ENCODE results near the gene GNB1L. TPM values are rescaled to one million over a fixed set of nuclear protein-coding genes. Genes with fewer than 3 reads are reported as not detected.

Gene GNB1L
- polyA plus RNA-seq, 3 donors, result 3.4 to 6.0 (median 4.8) TPM

GRCh38 chr22:19885841-19886592 lies 31.3 kb upstream of the GNB1L start:
- intact Hi-C loops (cut with micrococcal nuclease), result loop anchor here (2.0 to 5.0 kb wide), 2 partner anchors 31 to 34 kb away; partner anchors contain the start of genes GNB1L (in 2 of the 2) and RTL10 (in 2 of the 2)
- no peaks in the 10 kb centered on the region for H3K9me3 ChIP-seq (replicated peaks in 1 of 2; ENCODE audit: control insufficient read depth in 1 of 2, insufficient read depth in 1 of 2, low read length in 2 of 2)
- H3K36me3 ChIP-seq (replicated peaks in 1 of 2; ENCODE audit: control insufficient read depth in 1 of 2, insufficient read depth in 2 of 2, low read length in 2 of 2), result peaks cover 14 to 20% of the 10 kb centered on the region in 2 donors
- H3K27ac Mint-ChIP-seq, result peak overlapping the region; percentile 82 to 97 (median 94)
- H3K9me3 Mint-ChIP-seq, result no peaks in the 10 kb centered on the region
- H3K4me1 ChIP-seq (ENCODE audit: control insufficient read depth in 1 of 2, insufficient read depth in 2 of 2, low read length in 2 of 2), result peaks cover 24 to 31% of the 10 kb centered on the region in 2 donors
- H3K4me3 Mint-ChIP-seq, result no peak overlapping the region
- DNase-seq, result no peak
- peak overlapping the region; percentile 58 for H3K4me2 ChIP-seq (replicated peaks; ENCODE audit: extremely low read depth, low read length, poor library complexity, severe bottlenecking)
- no peak overlapping the region for H3K4me3 ChIP-seq (replicated peaks in 1 of 3; ENCODE audit: low read depth in 2 of 3, low read length in 3 of 3)
- H3K36me3 Mint-ChIP-seq, result peaks cover 18 to 53% of the 10 kb centered on the region in 2 donors
- H3K4me1 Mint-ChIP-seq, result peaks cover 26% of the 10 kb centered on the region
- WGBS (ENCODE audit: insufficient coverage), result 86% methylated on average over 15 of the region's 15 CpGs
- no peaks in the 10 kb centered on the region for H3K27me3 ChIP-seq (ENCODE audit: control insufficient read depth in 2 of 2, insufficient read depth in 2 of 2, low read length in 2 of 2)
- no peaks in the 10 kb centered on the region for H3K79me2 ChIP-seq (ENCODE audit: insufficient read depth, low read length)
- H4K20me1 ChIP-seq (ENCODE audit: insufficient read depth, low read length), result peaks cover under 1% of the 10 kb centered on the region
- H3K27me3 Mint-ChIP-seq (ENCODE audit: low read depth in 3 of 3), result peaks cover 0 to 2% (median 0%) of the 10 kb centered on the region in 3 donors
- H2AFZ ChIP-seq (ENCODE audit: insufficient read depth, low read depth, low read length, poor library complexity, severe bottlenecking), result peak overlapping the region; percentile 70
- TF ChIP-seq, protein P1, sequence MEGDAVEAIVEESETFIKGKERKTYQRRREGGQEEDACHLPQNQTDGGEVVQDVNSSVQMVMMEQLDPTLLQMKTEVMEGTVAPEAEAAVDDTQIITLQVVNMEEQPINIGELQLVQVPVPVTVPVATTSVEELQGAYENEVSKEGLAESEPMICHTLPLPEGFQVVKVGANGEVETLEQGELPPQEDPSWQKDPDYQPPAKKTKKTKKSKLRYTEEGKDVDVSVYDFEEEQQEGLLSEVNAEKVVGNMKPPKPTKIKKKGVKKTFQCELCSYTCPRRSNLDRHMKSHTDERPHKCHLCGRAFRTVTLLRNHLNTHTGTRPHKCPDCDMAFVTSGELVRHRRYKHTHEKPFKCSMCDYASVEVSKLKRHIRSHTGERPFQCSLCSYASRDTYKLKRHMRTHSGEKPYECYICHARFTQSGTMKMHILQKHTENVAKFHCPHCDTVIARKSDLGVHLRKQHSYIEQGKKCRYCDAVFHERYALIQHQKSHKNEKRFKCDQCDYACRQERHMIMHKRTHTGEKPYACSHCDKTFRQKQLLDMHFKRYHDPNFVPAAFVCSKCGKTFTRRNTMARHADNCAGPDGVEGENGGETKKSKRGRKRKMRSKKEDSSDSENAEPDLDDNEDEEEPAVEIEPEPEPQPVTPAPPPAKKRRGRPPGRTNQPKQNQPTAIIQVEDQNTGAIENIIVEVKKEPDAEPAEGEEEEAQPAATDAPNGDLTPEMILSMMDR (IDR thresholded peaks at IDR 0.05), result no peak
- H3K27ac ChIP-seq (ENCODE audit: low read depth in 1 of 2, low read length in 2 of 2), result peak overlapping the region; percentile 83 to 90
- peak overlapping the region; percentile 45 for H3K9ac ChIP-seq (ENCODE audit: insufficient read depth, low read length, poor library complexity, severe bottlenecking)

GRCh38 chr22:19884954-19885751 lies 30.5 kb upstream of the GNB1L start:
- no peaks in the 10 kb centered on the region for H4K20me1 ChIP-seq (ENCODE audit: insufficient read depth, low read length)
- H3K27ac ChIP-seq (ENCODE audit: low read depth in 1 of 2, low read length in 2 of 2), result peak overlapping the region in 1 of 2 donors; percentile 90
- DNase-seq, result no peak
- no peak overlapping the region for H3K4me2 ChIP-seq (replicated peaks; ENCODE audit: extremely low read depth, low read length, poor library complexity, severe bottlenecking)
- 93% methylated on average over 26 of the region's 26 CpGs for WGBS (ENCODE audit: insufficient coverage)
- no peaks in the 10 kb centered on the region for H3K79me2 ChIP-seq (ENCODE audit: insufficient read depth, low read length)
- Mint-ChIP-seq H3K4me1 (peaks cover 25% of the 10 kb centered on the region), H3K36me3 (peaks cover 19 to 52% of the 10 kb centered on the region in 2 donors), H3K9me3 (no peaks in the 10 kb centered on the region), H3K4me3 (no peak overlapping the region), H3K27me3 (ENCODE audit: low read depth in 3 of 3) (peaks cover 0 to 2% (median 0%) of the 10 kb centered on the region in 3 donors), H3K27ac (peak overlapping the region in 5 of 7 donors; percentile 82 to 96 (median 89))
- H3K4me3 ChIP-seq (replicated peaks in 1 of 3; ENCODE audit: low read depth in 2 of 3, low read length in 3 of 3), result no peak overlapping the region
- H3K4me1 ChIP-seq (ENCODE audit: control insufficient read depth in 1 of 2, insufficient read depth in 2 of 2, low read length in 2 of 2), result peaks cover 24 to 29% of the 10 kb centered on the region in 2 donors
- peaks cover 17 to 24% of the 10 kb centered on the region in 2 donors for H3K36me3 ChIP-seq (replicated peaks in 1 of 2; ENCODE audit: control insufficient read depth in 1 of 2, insufficient read depth in 2 of 2, low read length in 2 of 2)
- H3K9me3 ChIP-seq (replicated peaks in 1 of 2; ENCODE audit: control insufficient read depth in 1 of 2, insufficient read depth in 1 of 2, low read length in 2 of 2), result no peaks in the 10 kb centered on the region
- H2AFZ ChIP-seq (ENCODE audit: insufficient read depth, low read depth, low read length, poor library complexity, severe bottlenecking), result no peak overlapping the region
- intact Hi-C loops (cut with micrococcal nuclease), result loop anchor here in 1 of 2 donors (5.0 kb wide), 1 partner anchor 33 kb away; the partner anchor contains the start of genes GNB1L and RTL10
- TF ChIP-seq, protein P1 (IDR thresholded peaks at IDR 0.05), result no peak
- H3K9ac ChIP-seq (ENCODE audit: insufficient read depth, low read length, poor library complexity, severe bottlenecking), result no peak overlapping the region
- H3K27me3 ChIP-seq (ENCODE audit: control insufficient read depth in 2 of 2, insufficient read depth in 2 of 2, low read length in 2 of 2), result no peaks in the 10 kb centered on the region
